HEK293 (cell line): ENCODE results near the gene PCTP.

Experiments used
- GLIS2 ChIP-seq: fragments of 450-650 bp; formaldehyde crosslinking; IDR thresholded peaks from 2 replicates; pipeline ENCODE4 v1.5.1; 2016; ENCODE audit warnings: missing biosample characterization, missing genetic modification characterization
- OVOL3 ChIP-seq: fragments of 450-650 bp; formaldehyde crosslinking; IDR thresholded peaks from 2 replicates; pipeline ENCODE4 v1.5.1; 2016; ENCODE audit warnings: missing biosample characterization, missing genetic modification characterization
- ZBTB17 ChIP-seq: fragments of 450-650 bp; formaldehyde crosslinking; IDR thresholded peaks from 2 replicates; pipeline ENCODE4 v1.5.1; 2016; ENCODE audit warnings: missing biosample characterization, missing genetic modification characterization
- ZBTB8A ChIP-seq: fragments of 450-650 bp; formaldehyde crosslinking; IDR thresholded peaks from 2 replicates; pipeline ENCODE4 v1.5.1; 2016; ENCODE audit warnings: missing biosample characterization, missing genetic modification characterization
- ZFP37 ChIP-seq: fragments of 450-650 bp; formaldehyde crosslinking; IDR thresholded peaks from 2 replicates; pipeline ENCODE4 v1.5.1; 2016; ENCODE audit warnings: missing biosample characterization, missing genetic modification characterization
- ZNF16 ChIP-seq: fragments of 450-650 bp; formaldehyde crosslinking; IDR thresholded peaks from 2 replicates; pipeline ENCODE4 v1.5.1; 2016; ENCODE audit warnings: low read depth, missing biosample characterization, missing genetic modification characterization
- ZNF274 ChIP-seq, 2 experiments: fragments of 200-500 bp in 1 of 2; fragments of 450-650 bp in 1 of 2; sonication (Bioruptor generic) in 1 of 2; formaldehyde crosslinking in 1 of 2; IDR thresholded peaks; 2 replicates each; pipeline versions ENCODE4 v1.5.1 to v1.6.1; 2014 to 2016; ENCODE audit warnings: borderline replicate concordance in 1 of 2, inconsistent platforms in 1 of 2, low read length in 1 of 2, missing biosample characterization in 1 of 2, missing genetic modification characterization in 1 of 2
- ZNF292 ChIP-seq: fragments of 450-650 bp; formaldehyde crosslinking; IDR thresholded peaks from 2 replicates; pipeline ENCODE4 v1.5.1; 2016; ENCODE audit warnings: low read depth, missing biosample characterization, missing genetic modification characterization, borderline replicate concordance
- ZNF510 ChIP-seq: fragments of 450-650 bp; formaldehyde crosslinking; IDR thresholded peaks from 2 replicates; pipeline ENCODE4 v1.5.1; 2018; ENCODE audit warnings: mild to moderate bottlenecking, missing genetic modification characterization, missing biosample characterization; ENCODE audit not compliant: insufficient replicate concordance
- ZNF621 ChIP-seq: fragments of 450-650 bp; formaldehyde crosslinking; IDR thresholded peaks from 2 replicates; pipeline ENCODE4 v1.5.1; 2017; ENCODE audit warnings: missing biosample characterization, missing genetic modification characterization
- TF ChIP-seq, protein P1 (sequence below): fragments of 450-650 bp; formaldehyde crosslinking; IDR thresholded peaks from 2 replicates; pipeline ENCODE4 v1.5.1; 2016; ENCODE audit warnings: missing biosample characterization, missing genetic modification characterization
- TF ChIP-seq, protein P2 (sequence below): fragments of 450-650 bp; formaldehyde crosslinking; IDR thresholded peaks from 2 replicates; pipeline ENCODE4 v1.5.1; 2016; ENCODE audit warnings: missing biosample characterization, missing genetic modification characterization

DNA sequence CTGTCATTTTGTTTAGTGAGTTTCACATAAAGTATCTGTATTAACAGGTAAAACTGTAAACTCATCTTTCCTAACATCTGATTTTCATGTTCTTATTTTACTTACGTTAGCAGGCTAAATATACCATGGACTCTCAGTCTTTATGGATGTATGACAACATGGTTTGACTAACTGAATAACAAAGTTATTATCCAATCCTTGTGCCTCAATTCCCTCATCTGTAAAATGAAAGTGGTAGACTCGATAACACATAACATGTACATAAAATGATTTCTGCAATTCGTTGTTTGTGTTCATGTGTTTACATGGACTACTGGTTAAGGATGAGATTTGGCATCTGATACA lies 9.5 kb upstream of the PCTP start:
- TF ChIP-seq ZNF16 (tag by site-specific recombination), result no peak
- no peak for TF ChIP-seq ZNF621
- TF ChIP-seq, protein P1, sequence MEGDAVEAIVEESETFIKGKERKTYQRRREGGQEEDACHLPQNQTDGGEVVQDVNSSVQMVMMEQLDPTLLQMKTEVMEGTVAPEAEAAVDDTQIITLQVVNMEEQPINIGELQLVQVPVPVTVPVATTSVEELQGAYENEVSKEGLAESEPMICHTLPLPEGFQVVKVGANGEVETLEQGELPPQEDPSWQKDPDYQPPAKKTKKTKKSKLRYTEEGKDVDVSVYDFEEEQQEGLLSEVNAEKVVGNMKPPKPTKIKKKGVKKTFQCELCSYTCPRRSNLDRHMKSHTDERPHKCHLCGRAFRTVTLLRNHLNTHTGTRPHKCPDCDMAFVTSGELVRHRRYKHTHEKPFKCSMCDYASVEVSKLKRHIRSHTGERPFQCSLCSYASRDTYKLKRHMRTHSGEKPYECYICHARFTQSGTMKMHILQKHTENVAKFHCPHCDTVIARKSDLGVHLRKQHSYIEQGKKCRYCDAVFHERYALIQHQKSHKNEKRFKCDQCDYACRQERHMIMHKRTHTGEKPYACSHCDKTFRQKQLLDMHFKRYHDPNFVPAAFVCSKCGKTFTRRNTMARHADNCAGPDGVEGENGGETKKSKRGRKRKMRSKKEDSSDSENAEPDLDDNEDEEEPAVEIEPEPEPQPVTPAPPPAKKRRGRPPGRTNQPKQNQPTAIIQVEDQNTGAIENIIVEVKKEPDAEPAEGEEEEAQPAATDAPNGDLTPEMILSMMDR (tag by site-specific recombination), result no peak
- no peak for TF ChIP-seq OVOL3
- TF ChIP-seq ZBTB17 (tag by site-specific recombination), result no peak
- no peak for TF ChIP-seq ZFP37 (tag by site-specific recombination)
- no peak for TF ChIP-seq ZNF510 (tag by site-specific recombination)
- no peak for TF ChIP-seq ZBTB8A (tag by site-specific recombination)
- TF ChIP-seq ZNF292 (tag by site-specific recombination), result no peak
- no peak for TF ChIP-seq GLIS2 (tag by site-specific recombination)
- TF ChIP-seq, protein P2, sequence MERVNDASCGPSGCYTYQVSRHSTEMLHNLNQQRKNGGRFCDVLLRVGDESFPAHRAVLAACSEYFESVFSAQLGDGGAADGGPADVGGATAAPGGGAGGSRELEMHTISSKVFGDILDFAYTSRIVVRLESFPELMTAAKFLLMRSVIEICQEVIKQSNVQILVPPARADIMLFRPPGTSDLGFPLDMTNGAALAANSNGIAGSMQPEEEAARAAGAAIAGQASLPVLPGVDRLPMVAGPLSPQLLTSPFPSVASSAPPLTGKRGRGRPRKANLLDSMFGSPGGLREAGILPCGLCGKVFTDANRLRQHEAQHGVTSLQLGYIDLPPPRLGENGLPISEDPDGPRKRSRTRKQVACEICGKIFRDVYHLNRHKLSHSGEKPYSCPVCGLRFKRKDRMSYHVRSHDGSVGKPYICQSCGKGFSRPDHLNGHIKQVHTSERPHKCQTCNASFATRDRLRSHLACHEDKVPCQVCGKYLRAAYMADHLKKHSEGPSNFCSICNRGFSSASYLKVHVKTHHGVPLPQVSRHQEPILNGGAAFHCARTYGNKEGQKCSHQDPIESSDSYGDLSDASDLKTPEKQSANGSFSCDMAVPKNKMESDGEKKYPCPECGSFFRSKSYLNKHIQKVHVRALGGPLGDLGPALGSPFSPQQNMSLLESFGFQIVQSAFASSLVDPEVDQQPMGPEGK (tag by site-specific recombination), result no peak
- no peak for TF ChIP-seq ZNF274 (IDR thresholded peaks at IDR 0.05; ENCODE audit: low read length)
- TF ChIP-seq ZNF274 (tag by site-specific recombination; IDR thresholded peaks at IDR 0.05; ENCODE audit: borderline replicate concordance), result no peak
